ENCODE data around the gene ETF1. TPM values are rescaled to one million over a fixed set of nuclear protein-coding genes. Genes with fewer than 3 reads are reported as not detected.

ETF1 gene
- total RNA-seq, 4 donors from 2014 or later = 65.2 to 132 (median 103) TPM

GRCh38 chr5:138570871-138571270 is 27.8 kb upstream of the ETF1 start:
- no peak overlapping the region for H3K4me3 ChIP-seq
- H3K27ac ChIP-seq = no peak overlapping the region
- intact Hi-C loops (cut with DNase I) = no loop called here
- no peaks in the 10 kb centered on the region for H3K9me3 ChIP-seq
- H3K27me3 ChIP-seq = no peaks in the 10 kb centered on the region
- peaks cover 6 to 75% (median 24%) of the 10 kb centered on the region in 3 donors for H3K4me1 ChIP-seq
- TF ChIP-seq CTCF (IDR thresholded peaks at IDR 0.05) (no peak), POLR2A (IDR thresholded peaks at IDR 0.05) (no peak)
- WGBS, 2 donors = 97 to 98% methylated on average over 8 to 9 of the region's 9 CpGs
- peaks cover 11 to 78% (median 57%) of the 10 kb centered on the region in 3 donors for H3K36me3 ChIP-seq
- DNase-seq = no peak

- intact Hi-C loops (cut with DNase I) = no loop called here
Observed at GRCh38 chr5:138569782-138570181, 26.7 kb upstream of the ETF1 start.

GRCh38 chr5:138568061-138568824 is 25.2 kb upstream of the ETF1 start:
- TF ChIP-seq POLR2A (IDR thresholded peaks at IDR 0.05) (no peak), CTCF (IDR thresholded peaks at IDR 0.05) (peak in 2 of 6 experiments; percentile 21 to 38)
- WGBS, 2 donors = 45 to 64% methylated on average over 7 to 16 of the region's 16 CpGs
- DNase-seq = no peak
- Histone ChIP-seq H3K36me3 (peaks cover 26 to 100% (median 73%) of the 10 kb centered on the region in 3 donors), H3K27me3 (no peaks in the 10 kb centered on the region), H3K9me3 (no peaks in the 10 kb centered on the region), H3K27ac (peak overlapping the region in 3 of 4 donors; percentile 2 to 30 (median 18)), H3K4me3 (no peak overlapping the region), H3K4me1 (peaks cover 0 to 72% (median 13%) of the 10 kb centered on the region in 3 donors)
- intact Hi-C loops (cut with DNase I) = no loop called here

More at GRCh38 chr5:138569782-138570181, 26.7 kb upstream of the ETF1 start:
- no peak overlapping the region for H3K27ac ChIP-seq
- TF ChIP-seq CTCF (IDR thresholded peaks at IDR 0.05) (no peak), POLR2A (IDR thresholded peaks at IDR 0.05) (no peak)
- no peaks in the 10 kb centered on the region for H3K27me3 ChIP-seq
- H3K36me3 ChIP-seq = peaks cover 22 to 89% (median 64%) of the 10 kb centered on the region in 3 donors
- no peak overlapping the region for H3K4me3 ChIP-seq
- WGBS, 2 donors = 82 to 88% methylated on average over 5 to 6 of the region's 7 CpGs
- peaks cover 6 to 74% (median 24%) of the 10 kb centered on the region in 3 donors for H3K4me1 ChIP-seq
- no peaks in the 10 kb centered on the region for H3K9me3 ChIP-seq
- DNase-seq = no peak

GRCh38 chr5:138566792-138567191 is 23.8 kb upstream of the ETF1 start:
- WGBS, 2 donors = 81 to 83% methylated on average over 3 of the region's 3 CpGs
- peaks cover 26 to 100% (median 63%) of the 10 kb centered on the region in 3 donors for H3K36me3 ChIP-seq
- H3K4me1 ChIP-seq = peaks cover 0 to 57% (median 7%) of the 10 kb centered on the region in 3 donors

More at GRCh38 chr5:138566792-138567191, 23.8 kb upstream of the ETF1 start:
- Histone ChIP-seq H3K4me3 (no peak overlapping the region), H3K9me3 (no peaks in the 10 kb centered on the region), H3K27me3 (no peaks in the 10 kb centered on the region), H3K27ac (no peak overlapping the region)
- TF ChIP-seq POLR2A (IDR thresholded peaks at IDR 0.05) (no peak), CTCF (IDR thresholded peaks at IDR 0.05) (no peak)
- intact Hi-C loops (cut with DNase I) = no loop called here
- DNase-seq = no peak
